NCI-H2029 (cell line): ENCODE results near the gene BLVRB.

ENCODE experiments used
- DNase-seq: peaks from one replicate; lab custom pipeline; 2025; lab: John Stamatoyannopoulos, UW

Gene BLVRB

GRCh38 chr19:40403262-40403984 lies 62.1 kb downstream of the BLVRB start:
- DNase-seq: peak; percentile 61

DNA sequence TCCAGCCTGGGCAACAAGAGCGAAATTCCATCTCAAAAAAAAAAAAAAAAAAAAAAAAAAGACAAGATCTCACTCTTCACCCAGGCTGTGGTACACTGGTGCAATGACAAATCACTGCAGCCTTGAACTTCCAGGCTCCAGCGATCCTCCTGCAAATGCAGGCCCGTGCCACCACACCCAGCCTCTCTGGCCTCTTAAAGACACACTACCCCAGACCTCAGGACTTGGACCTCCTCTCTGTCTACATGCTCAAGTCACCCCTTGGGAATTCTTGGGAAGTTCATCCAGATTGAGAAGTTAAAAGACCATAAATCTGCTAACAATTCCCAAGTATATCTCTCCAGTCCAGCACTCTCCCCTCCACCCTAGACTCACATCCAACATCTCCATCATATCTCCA lies 65.0 kb downstream of the BLVRB start:
- DNase-seq: no peak

- no peak for DNase-seq
These were observed 67.0 kb downstream of the BLVRB start for GRCh38 chr19:40398417-40399131.
